ENCODE results near the gene CA10. TPM values are rescaled to one million over a fixed set of nuclear protein-coding genes. Genes with fewer than 3 reads are reported as not detected.

CA10 gene
- polyA plus RNA-seq, 1 donor (not counting 4 experiments of a cell fraction or from before 2014, with no cell fraction given) = 2.9 TPM

- dilution Hi-C loops (cut with MboI; ENCODE audit: extremely low pct_ligation_motif_present, low sequenced_read_pairs) = no loop called here
Measured at GRCh38 chr17:51971121-51971520, 187.4 kb downstream of the CA10 start.

GRCh38 chr17:51961689-51962088 lies 196.8 kb downstream of the CA10 start:
- dilution Hi-C loops (cut with MboI; ENCODE audit: extremely low pct_ligation_motif_present, low sequenced_read_pairs) = no loop called here
- Histone ChIP-seq H3K4me3 (ENCODE audit: control insufficient read depth in 2 of 3, extremely low read depth in 1 of 3, insufficient read depth in 2 of 3, low read depth in 1 of 3, low read length in 3 of 3) (no peak overlapping the region), H4K20me1 (ENCODE audit: control insufficient read depth, extremely low read depth, insufficient read depth, low read length) (no peaks in the 10 kb centered on the region), H2AFZ (ENCODE audit: control insufficient read depth, low read length) (no peak overlapping the region), H3K9me3 (ENCODE audit: control insufficient read depth, low read depth, low read length) (peaks cover 5% of the 10 kb centered on the region), H3K27ac (ENCODE audit: control insufficient read depth, insufficient read depth, low read length) (no peak overlapping the region), H3K9me1 (ENCODE audit: control insufficient read depth, extremely low read depth, insufficient read depth, low read length) (no peaks in the 10 kb centered on the region), H3K36me3 (ENCODE audit: control insufficient read depth in 2 of 2, extremely low read depth in 1 of 2, insufficient read depth in 2 of 2, low read length in 2 of 2) (no peaks in the 10 kb centered on the region), H3K4me1 (ENCODE audit: control insufficient read depth, extremely low read depth, insufficient read depth, low read length) (no peaks in the 10 kb centered on the region), H3K79me2 (ENCODE audit: control insufficient read depth, insufficient read depth, low read length) (no peaks in the 10 kb centered on the region), H3K27me3 (ENCODE audit: control insufficient read depth, extremely low read depth, insufficient read depth, low read length) (no peaks in the 10 kb centered on the region), H3K4me2 (ENCODE audit: control insufficient read depth, extremely low read depth, insufficient read depth, low read depth, low read length) (no peak overlapping the region), H3K9ac (ENCODE audit: control insufficient read depth, extremely low read depth, insufficient read depth, low read length) (no peak overlapping the region)
- TF ChIP-seq EZH2 (IDR thresholded peaks at IDR 0.05; ENCODE audit: low read length) (no peak), CTCF (optimal IDR thresholded peaks at IDR 0.05 in 1 of 3, IDR thresholded peaks at IDR 0.05 in 1 of 3, conservative IDR thresholded peaks at IDR 0.05 in 1 of 3; ENCODE audit: extremely low read depth in 1 of 3, insufficient read depth in 2 of 3, low read length in 3 of 3) (no peak)
- FAIRE-seq (no peak), DNase-seq (ENCODE audit: low read depth, low spot score) (no peak)

More at GRCh38 chr17:51971121-51971520, 187.4 kb downstream of the CA10 start:
- Histone ChIP-seq H3K9ac (ENCODE audit: control insufficient read depth, extremely low read depth, insufficient read depth, low read length) (no peak overlapping the region), H3K36me3 (ENCODE audit: control insufficient read depth in 2 of 2, extremely low read depth in 1 of 2, insufficient read depth in 2 of 2, low read length in 2 of 2) (no peaks in the 10 kb centered on the region), H3K27ac (ENCODE audit: control insufficient read depth, insufficient read depth, low read length) (no peak overlapping the region), H3K4me3 (ENCODE audit: control insufficient read depth in 2 of 3, extremely low read depth in 1 of 3, insufficient read depth in 2 of 3, low read depth in 1 of 3, low read length in 3 of 3) (no peak overlapping the region), H4K20me1 (ENCODE audit: control insufficient read depth, extremely low read depth, insufficient read depth, low read length) (no peaks in the 10 kb centered on the region), H3K9me3 (ENCODE audit: control insufficient read depth, low read depth, low read length) (no peaks in the 10 kb centered on the region), H3K27me3 (ENCODE audit: control insufficient read depth, extremely low read depth, insufficient read depth, low read length) (no peaks in the 10 kb centered on the region), H3K79me2 (ENCODE audit: control insufficient read depth, insufficient read depth, low read length) (no peaks in the 10 kb centered on the region), H3K4me2 (ENCODE audit: control insufficient read depth, extremely low read depth, insufficient read depth, low read depth, low read length) (no peak overlapping the region), H3K4me1 (ENCODE audit: control insufficient read depth, extremely low read depth, insufficient read depth, low read length) (no peaks in the 10 kb centered on the region), H2AFZ (ENCODE audit: control insufficient read depth, low read length) (no peak overlapping the region), H3K9me1 (ENCODE audit: control insufficient read depth, extremely low read depth, insufficient read depth, low read length) (no peaks in the 10 kb centered on the region)
- FAIRE-seq = no peak
- DNase-seq (ENCODE audit: low read depth, low spot score) = no peak
- TF ChIP-seq EZH2 (IDR thresholded peaks at IDR 0.05; ENCODE audit: low read length) = no peak
- no peak for TF ChIP-seq CTCF (optimal IDR thresholded peaks at IDR 0.05 in 1 of 3, IDR thresholded peaks at IDR 0.05 in 1 of 3, conservative IDR thresholded peaks at IDR 0.05 in 1 of 3; ENCODE audit: extremely low read depth in 1 of 3, insufficient read depth in 2 of 3, low read length in 3 of 3)

Data from keratinocyte (primary cell).